Erythroblast (primary cell): ENCODE measurements around the gene RENBP.

Experiments
- GATA1 ChIP-seq: IDR thresholded peaks from 2 replicates; pipeline ENCODE4 v1.6.1; 2011; ENCODE audit warnings: low read depth, mild to moderate bottlenecking, control low read depth, low read length, moderate library complexity
- POLR2A ChIP-seq: IDR thresholded peaks from 2 replicates; pipeline ENCODE4 v1.6.1; 2011; ENCODE audit warnings: mild to moderate bottlenecking, low read length

GRCh38 chrX:153939573-153939972 lies 4.9 kb downstream of the RENBP start:
- TF ChIP-seq POLR2A (no peak), GATA1 (no peak)
